ENCODE results near the gene TRAPPC10. TPM values are rescaled to one million over a fixed set of nuclear protein-coding genes. Genes with fewer than 3 reads are reported as not detected.

TRAPPC10 gene
- total and polyA plus RNA-seq, 2 donors (not counting 1 experiment from before 2014, with no cell fraction given): 15.4 to 22.0 TPM

GRCh38 chr21:44070391-44070790 is 58.3 kb downstream of the TRAPPC10 start:
- TF ChIP-seq EZH2 (IDR thresholded peaks at IDR 0.05; ENCODE audit: low read length, missing control alignments): no peak
- TF ChIP-seq CTCF (conservative IDR thresholded peaks at IDR 0.05 in 1 of 2, IDR thresholded peaks at IDR 0.05 in 1 of 2; ENCODE audit: low read depth in 1 of 2, low read length in 2 of 2): no peak
- H3K79me2 ChIP-seq (ENCODE audit: control insufficient read depth, insufficient read depth, low read length): peaks cover 2% of the 10 kb centered on the region
- no peaks in the 10 kb centered on the region for H3K4me1 ChIP-seq (ENCODE audit: control insufficient read depth, extremely low read depth, insufficient read depth, low read length)
- H3K4me3 ChIP-seq (replicated peaks in 1 of 4; ENCODE audit: control extremely low read depth in 1 of 4, insufficient read depth in 1 of 4, low read depth in 3 of 4, low read length in 4 of 4): no peak overlapping the region
- no peaks in the 10 kb centered on the region for H3K9me3 ChIP-seq (ENCODE audit: control insufficient read depth, insufficient read depth, low read depth, low read length)
- H4K20me1 ChIP-seq (ENCODE audit: control insufficient read depth, extremely low read depth, insufficient read depth, low read length): no peaks in the 10 kb centered on the region
- H3K27ac ChIP-seq (ENCODE audit: insufficient read depth, low read length): no peak overlapping the region
- H2AFZ ChIP-seq (ENCODE audit: low read length): no peak overlapping the region
- no peak overlapping the region for H3K4me2 ChIP-seq (ENCODE audit: extremely low read depth, insufficient read depth, low read length)
- H3K9ac ChIP-seq (ENCODE audit: insufficient read depth, low read length): no peak overlapping the region
- H3K36me3 ChIP-seq (ENCODE audit: control insufficient read depth, insufficient read depth, low read length): peaks cover 4% of the 10 kb centered on the region
- no peak for DNase-seq (ENCODE audit: low read depth in 2 of 2)
- H3K27me3 ChIP-seq (ENCODE audit: control insufficient read depth, insufficient read depth, low read length): no peaks in the 10 kb centered on the region

- no peak for DNase-seq (ENCODE audit: low read depth in 2 of 2)
- no peaks in the 10 kb centered on the region for H3K4me1 ChIP-seq (ENCODE audit: control insufficient read depth, extremely low read depth, insufficient read depth, low read length)
- no peak overlapping the region for H2AFZ ChIP-seq (ENCODE audit: low read length)
- H3K27ac ChIP-seq (ENCODE audit: insufficient read depth, low read length): no peak overlapping the region
- H3K36me3 ChIP-seq (ENCODE audit: control insufficient read depth, insufficient read depth, low read length): peaks cover 2% of the 10 kb centered on the region
- H3K27me3 ChIP-seq (ENCODE audit: control insufficient read depth, insufficient read depth, low read length): no peaks in the 10 kb centered on the region
- H3K9ac ChIP-seq (ENCODE audit: insufficient read depth, low read length): no peak overlapping the region
- H3K79me2 ChIP-seq (ENCODE audit: control insufficient read depth, insufficient read depth, low read length): peaks cover 2% of the 10 kb centered on the region
- H3K4me2 ChIP-seq (ENCODE audit: extremely low read depth, insufficient read depth, low read length): no peak overlapping the region
- H4K20me1 ChIP-seq (ENCODE audit: control insufficient read depth, extremely low read depth, insufficient read depth, low read length): no peaks in the 10 kb centered on the region
- no peaks in the 10 kb centered on the region for H3K9me3 ChIP-seq (ENCODE audit: control insufficient read depth, insufficient read depth, low read depth, low read length)
- H3K4me3 ChIP-seq (replicated peaks in 1 of 4; ENCODE audit: control extremely low read depth in 1 of 4, insufficient read depth in 1 of 4, low read depth in 3 of 4, low read length in 4 of 4): no peak overlapping the region
- TF ChIP-seq EZH2 (IDR thresholded peaks at IDR 0.05; ENCODE audit: low read length, missing control alignments) (no peak), CTCF (conservative IDR thresholded peaks at IDR 0.05 in 1 of 2, IDR thresholded peaks at IDR 0.05 in 1 of 2; ENCODE audit: low read depth in 1 of 2, low read length in 2 of 2) (no peak)
Observed at GRCh38 chr21:44071359-44072104, 59.4 kb downstream of the TRAPPC10 start.

- Histone ChIP-seq H3K27ac (ENCODE audit: insufficient read depth, low read length) (no peak overlapping the region), H3K4me2 (ENCODE audit: extremely low read depth, insufficient read depth, low read length) (no peak overlapping the region), H3K4me1 (ENCODE audit: control insufficient read depth, extremely low read depth, insufficient read depth, low read length) (no peaks in the 10 kb centered on the region), H3K9ac (ENCODE audit: insufficient read depth, low read length) (no peak overlapping the region), H3K4me3 (replicated peaks in 1 of 4; ENCODE audit: control extremely low read depth in 1 of 4, insufficient read depth in 1 of 4, low read depth in 3 of 4, low read length in 4 of 4) (no peak overlapping the region), H2AFZ (ENCODE audit: low read length) (no peak overlapping the region), H3K79me2 (ENCODE audit: control insufficient read depth, insufficient read depth, low read length) (peaks cover 2% of the 10 kb centered on the region), H3K27me3 (ENCODE audit: control insufficient read depth, insufficient read depth, low read length) (no peaks in the 10 kb centered on the region), H4K20me1 (ENCODE audit: control insufficient read depth, extremely low read depth, insufficient read depth, low read length) (no peaks in the 10 kb centered on the region), H3K9me3 (ENCODE audit: control insufficient read depth, insufficient read depth, low read depth, low read length) (no peaks in the 10 kb centered on the region), H3K36me3 (ENCODE audit: control insufficient read depth, insufficient read depth, low read length) (peaks cover 2% of the 10 kb centered on the region)
- TF ChIP-seq EZH2 (IDR thresholded peaks at IDR 0.05; ENCODE audit: low read length, missing control alignments) (no peak), CTCF (conservative IDR thresholded peaks at IDR 0.05 in 1 of 2, IDR thresholded peaks at IDR 0.05 in 1 of 2; ENCODE audit: low read depth in 1 of 2, low read length in 2 of 2) (no peak)
- DNase-seq (ENCODE audit: low read depth in 2 of 2): no peak
Observed at GRCh38 chr21:44072111-44072510, 60.0 kb downstream of the TRAPPC10 start.

Data from fibroblast of lung (primary cell).